K562 (cell line): ENCODE results near the gene ITPR1.

ENCODE experiments used
- ARID2 ChIP-seq: fragments of 450-650 bp; IDR thresholded peaks from 2 replicates; pipeline ENCODE4 v1.6.1; 2017; ENCODE audit warnings: antibody characterized with exemption, mild to moderate bottlenecking
- HMGN3 ChIP-seq: IDR thresholded peaks from 2 replicates; pipeline ENCODE4 v1.6.1; 2011; ENCODE audit warnings: borderline replicate concordance, low read depth, mild to moderate bottlenecking, mixed read lengths, low read length; ENCODE audit not compliant: insufficient read length; ENCODE audit errors: extremely low read depth
- MXI1 ChIP-seq: IDR thresholded peaks from 2 replicates; pipeline ENCODE4 v1.6.1; 2011; ENCODE audit warnings: low read depth, mild to moderate bottlenecking, improper control_type of control experiment, low read length
- RBM39 ChIP-seq: fragments of 200-400 bp; formaldehyde crosslinking; optimal IDR thresholded peaks from 2 replicates; pipeline ENCODE3; 2018; ENCODE audit warnings: low read depth, low read length
- TEAD4 ChIP-seq, 2 experiments: sonication (generic) in 1 of 2; formaldehyde crosslinking in 1 of 2; IDR thresholded peaks; 2 replicates each; pipeline versions ENCODE4 v1.6.1 to v1.8.0; 2012 to 2022; ENCODE audit warnings: borderline replicate concordance in 1 of 2, inconsistent platforms in 1 of 2, low read length in 1 of 2, mild to moderate bottlenecking in 1 of 2, missing genetic modification reagents in 1 of 2
- ZFP36 ChIP-seq: fragments of 150-350 bp; IDR thresholded peaks from 2 replicates; pipeline ENCODE4 v1.6.1; 2018; ENCODE audit warnings: low read length, low read depth; ENCODE audit not compliant: partially characterized antibody
- TF ChIP-seq, protein P1 (sequence below): fragments of 250-450 bp; sonication (Bioruptor Pico); IDR thresholded peaks from 2 replicates; pipeline ENCODE4 v1.5.1; 2021; ENCODE audit warnings: mild to moderate bottlenecking
- TF ChIP-seq, protein P2 (sequence below), 3 experiments: IDR thresholded peaks in 2 of 3; conservative IDR thresholded peaks in 1 of 3; 2 replicates each; pipeline ENCODE4 v1.5.1; 2011 to 2012; ENCODE audit warnings: low read length in 3 of 3, mild to moderate bottlenecking in 3 of 3, control low read depth in 2 of 3, improper control_type of control experiment in 1 of 3, inconsistent platforms in 1 of 3, low read depth in 1 of 3, mixed read lengths in 1 of 3, moderate library complexity in 1 of 3; ENCODE audit not compliant: insufficient read depth in 2 of 3
- TF ChIP-seq, protein P3 (sequence below): sonication (generic); formaldehyde crosslinking; IDR thresholded peaks from 2 replicates; pipeline ENCODE4 v1.8.1; 2023; ENCODE audit warnings: mild to moderate bottlenecking, missing genetic modification reagents, moderate library complexity

DNA sequence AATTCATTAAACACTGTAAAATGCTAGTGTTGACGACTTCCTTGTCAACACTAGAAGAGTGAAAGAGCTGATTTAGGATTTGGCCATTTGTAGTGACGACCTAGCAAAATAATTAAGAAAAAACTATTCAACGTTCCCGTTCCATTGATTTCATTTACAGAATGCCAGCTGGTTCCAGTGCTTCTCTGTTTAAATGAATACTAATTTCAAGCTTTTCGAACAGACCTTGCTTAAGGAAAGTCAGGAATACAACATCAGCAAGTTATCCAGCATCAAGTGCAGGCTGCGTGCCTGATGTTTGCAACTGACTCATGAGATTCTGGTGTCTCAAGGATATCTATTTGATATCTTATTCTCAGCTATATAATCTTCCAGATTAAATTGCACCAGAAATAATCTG, 387.7 kb downstream of the ITPR1 start:
- TF ChIP-seq TEAD4 (IDR thresholded peaks at IDR 0.05; ENCODE audit: low read length) (no peak), TEAD4 (CRISPR knock-in tag; IDR thresholded peaks at IDR 0.05; ENCODE audit: borderline replicate concordance) (no peak), ARID2 (no peak), MXI1 (no peak), RBM39 (no peak), ZFP36 (no peak), HMGN3 (no peak)
- TF ChIP-seq, protein P1, sequence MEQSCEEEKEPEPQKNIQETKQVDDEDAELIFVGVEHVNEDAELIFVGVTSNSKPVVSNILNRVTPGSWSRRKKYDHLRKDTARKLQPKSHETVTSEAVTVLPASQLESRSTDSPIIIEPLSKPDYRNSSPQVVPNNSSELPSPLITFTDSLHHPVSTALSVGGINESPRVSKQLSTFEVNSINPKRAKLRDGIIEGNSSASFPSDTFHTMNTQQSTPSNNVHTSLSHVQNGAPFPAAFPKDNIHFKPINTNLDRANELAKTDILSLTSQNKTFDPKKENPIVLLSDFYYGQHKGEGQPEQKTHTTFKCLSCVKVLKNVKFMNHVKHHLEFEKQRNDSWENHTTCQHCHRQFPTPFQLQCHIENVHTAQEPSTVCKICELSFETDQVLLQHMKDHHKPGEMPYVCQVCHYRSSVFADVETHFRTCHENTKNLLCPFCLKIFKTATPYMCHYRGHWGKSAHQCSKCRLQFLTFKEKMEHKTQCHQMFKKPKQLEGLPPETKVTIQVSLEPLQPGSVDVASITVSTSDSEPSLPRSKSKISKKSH (CRISPR knock-in tag) = no peak
- TF ChIP-seq, protein P2, sequence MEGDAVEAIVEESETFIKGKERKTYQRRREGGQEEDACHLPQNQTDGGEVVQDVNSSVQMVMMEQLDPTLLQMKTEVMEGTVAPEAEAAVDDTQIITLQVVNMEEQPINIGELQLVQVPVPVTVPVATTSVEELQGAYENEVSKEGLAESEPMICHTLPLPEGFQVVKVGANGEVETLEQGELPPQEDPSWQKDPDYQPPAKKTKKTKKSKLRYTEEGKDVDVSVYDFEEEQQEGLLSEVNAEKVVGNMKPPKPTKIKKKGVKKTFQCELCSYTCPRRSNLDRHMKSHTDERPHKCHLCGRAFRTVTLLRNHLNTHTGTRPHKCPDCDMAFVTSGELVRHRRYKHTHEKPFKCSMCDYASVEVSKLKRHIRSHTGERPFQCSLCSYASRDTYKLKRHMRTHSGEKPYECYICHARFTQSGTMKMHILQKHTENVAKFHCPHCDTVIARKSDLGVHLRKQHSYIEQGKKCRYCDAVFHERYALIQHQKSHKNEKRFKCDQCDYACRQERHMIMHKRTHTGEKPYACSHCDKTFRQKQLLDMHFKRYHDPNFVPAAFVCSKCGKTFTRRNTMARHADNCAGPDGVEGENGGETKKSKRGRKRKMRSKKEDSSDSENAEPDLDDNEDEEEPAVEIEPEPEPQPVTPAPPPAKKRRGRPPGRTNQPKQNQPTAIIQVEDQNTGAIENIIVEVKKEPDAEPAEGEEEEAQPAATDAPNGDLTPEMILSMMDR (IDR thresholded peaks at IDR 0.05 in 2 of 3, conservative IDR thresholded peaks at IDR 0.05 in 1 of 3; ENCODE audit: insufficient read depth in 2 of 3, low read depth in 1 of 3, low read length in 3 of 3) = no peak
- TF ChIP-seq, protein P3, sequence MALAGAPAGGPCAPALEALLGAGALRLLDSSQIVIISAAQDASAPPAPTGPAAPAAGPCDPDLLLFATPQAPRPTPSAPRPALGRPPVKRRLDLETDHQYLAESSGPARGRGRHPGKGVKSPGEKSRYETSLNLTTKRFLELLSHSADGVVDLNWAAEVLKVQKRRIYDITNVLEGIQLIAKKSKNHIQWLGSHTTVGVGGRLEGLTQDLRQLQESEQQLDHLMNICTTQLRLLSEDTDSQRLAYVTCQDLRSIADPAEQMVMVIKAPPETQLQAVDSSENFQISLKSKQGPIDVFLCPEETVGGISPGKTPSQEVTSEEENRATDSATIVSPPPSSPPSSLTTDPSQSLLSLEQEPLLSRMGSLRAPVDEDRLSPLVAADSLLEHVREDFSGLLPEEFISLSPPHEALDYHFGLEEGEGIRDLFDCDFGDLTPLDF (CRISPR knock-in tag) = no peak
